ENCODE results near the gene INKA1. TPM values are rescaled to one million over a fixed set of nuclear protein-coding genes. Genes with fewer than 3 reads are reported as not detected.

Gene INKA1
- polyA plus RNA-seq, 1 donor from 2014 or later: 1.7 TPM

DNA sequence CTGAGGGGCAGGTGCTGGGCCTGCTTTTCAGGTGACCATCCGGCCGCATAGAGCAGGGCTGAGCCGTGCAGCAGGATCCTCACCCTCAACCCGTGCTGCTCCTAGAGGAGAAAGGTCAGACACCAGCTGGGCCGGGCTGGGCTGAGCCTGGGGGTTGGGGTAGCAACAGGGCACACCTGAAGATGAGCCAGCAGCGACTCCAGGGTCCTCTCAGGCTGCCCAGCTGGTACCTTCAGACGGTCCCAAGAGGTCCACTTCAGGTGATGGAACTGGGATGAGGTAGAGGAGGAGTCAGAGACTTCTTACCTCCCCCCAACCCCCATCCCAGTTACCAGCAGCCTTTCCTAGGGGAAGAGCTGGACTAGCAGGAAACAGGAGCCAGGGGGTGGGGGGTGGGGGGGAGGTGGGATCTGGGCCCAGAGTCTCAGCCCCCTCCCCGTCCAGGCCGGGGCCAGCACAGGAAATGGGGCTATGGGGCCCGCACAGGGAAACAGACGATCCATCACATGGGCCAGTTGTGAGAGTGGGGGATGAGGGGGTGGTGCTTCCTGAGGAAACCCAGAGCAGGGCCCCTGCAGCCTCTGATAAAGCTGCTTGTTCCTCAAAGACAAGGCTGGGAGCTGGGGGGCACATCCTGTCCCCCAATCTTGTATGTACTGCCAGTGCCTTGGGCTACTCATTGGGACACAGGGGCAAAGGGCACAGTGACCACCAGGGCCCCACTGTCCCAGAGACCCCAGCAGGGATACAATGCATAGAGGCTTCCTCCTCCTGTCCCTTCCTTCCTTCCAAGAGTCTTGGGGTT is 3.0 kb downstream of the INKA1 start:
- no peaks in the 10 kb centered on the region for H3K79me2 ChIP-seq (replicated peaks; ENCODE audit: insufficient read depth, low read length)
- no peak overlapping the region for H3K4me3 ChIP-seq (ENCODE audit: low read length)
- no peak overlapping the region for H2AFZ ChIP-seq (ENCODE audit: low read depth, low read length)
- TF ChIP-seq, protein P1, sequence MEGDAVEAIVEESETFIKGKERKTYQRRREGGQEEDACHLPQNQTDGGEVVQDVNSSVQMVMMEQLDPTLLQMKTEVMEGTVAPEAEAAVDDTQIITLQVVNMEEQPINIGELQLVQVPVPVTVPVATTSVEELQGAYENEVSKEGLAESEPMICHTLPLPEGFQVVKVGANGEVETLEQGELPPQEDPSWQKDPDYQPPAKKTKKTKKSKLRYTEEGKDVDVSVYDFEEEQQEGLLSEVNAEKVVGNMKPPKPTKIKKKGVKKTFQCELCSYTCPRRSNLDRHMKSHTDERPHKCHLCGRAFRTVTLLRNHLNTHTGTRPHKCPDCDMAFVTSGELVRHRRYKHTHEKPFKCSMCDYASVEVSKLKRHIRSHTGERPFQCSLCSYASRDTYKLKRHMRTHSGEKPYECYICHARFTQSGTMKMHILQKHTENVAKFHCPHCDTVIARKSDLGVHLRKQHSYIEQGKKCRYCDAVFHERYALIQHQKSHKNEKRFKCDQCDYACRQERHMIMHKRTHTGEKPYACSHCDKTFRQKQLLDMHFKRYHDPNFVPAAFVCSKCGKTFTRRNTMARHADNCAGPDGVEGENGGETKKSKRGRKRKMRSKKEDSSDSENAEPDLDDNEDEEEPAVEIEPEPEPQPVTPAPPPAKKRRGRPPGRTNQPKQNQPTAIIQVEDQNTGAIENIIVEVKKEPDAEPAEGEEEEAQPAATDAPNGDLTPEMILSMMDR (IDR thresholded peaks at IDR 0.05; ENCODE audit: poor library complexity, severe bottlenecking): no peak
- TF ChIP-seq SMC3 (conservative IDR thresholded peaks at IDR 0.05; ENCODE audit: poor library complexity) (no peak), TAF1 (IDR thresholded peaks at IDR 0.05; ENCODE audit: low read depth) (no peak), MXI1 (conservative IDR thresholded peaks at IDR 0.05; ENCODE audit: poor library complexity, severe bottlenecking) (no peak), EZH2 (IDR thresholded peaks at IDR 0.05; ENCODE audit: borderline replicate concordance, insufficient read depth, low read length, poor library complexity, severe bottlenecking) (no peak), EP300 (conservative IDR thresholded peaks at IDR 0.05; ENCODE audit: poor library complexity, severe bottlenecking) (no peak), RAD21 (conservative IDR thresholded peaks at IDR 0.05) (no peak), POLR2AphosphoS5 (IDR thresholded peaks at IDR 0.05) (no peak)
- TF ChIP-seq, protein P2, sequence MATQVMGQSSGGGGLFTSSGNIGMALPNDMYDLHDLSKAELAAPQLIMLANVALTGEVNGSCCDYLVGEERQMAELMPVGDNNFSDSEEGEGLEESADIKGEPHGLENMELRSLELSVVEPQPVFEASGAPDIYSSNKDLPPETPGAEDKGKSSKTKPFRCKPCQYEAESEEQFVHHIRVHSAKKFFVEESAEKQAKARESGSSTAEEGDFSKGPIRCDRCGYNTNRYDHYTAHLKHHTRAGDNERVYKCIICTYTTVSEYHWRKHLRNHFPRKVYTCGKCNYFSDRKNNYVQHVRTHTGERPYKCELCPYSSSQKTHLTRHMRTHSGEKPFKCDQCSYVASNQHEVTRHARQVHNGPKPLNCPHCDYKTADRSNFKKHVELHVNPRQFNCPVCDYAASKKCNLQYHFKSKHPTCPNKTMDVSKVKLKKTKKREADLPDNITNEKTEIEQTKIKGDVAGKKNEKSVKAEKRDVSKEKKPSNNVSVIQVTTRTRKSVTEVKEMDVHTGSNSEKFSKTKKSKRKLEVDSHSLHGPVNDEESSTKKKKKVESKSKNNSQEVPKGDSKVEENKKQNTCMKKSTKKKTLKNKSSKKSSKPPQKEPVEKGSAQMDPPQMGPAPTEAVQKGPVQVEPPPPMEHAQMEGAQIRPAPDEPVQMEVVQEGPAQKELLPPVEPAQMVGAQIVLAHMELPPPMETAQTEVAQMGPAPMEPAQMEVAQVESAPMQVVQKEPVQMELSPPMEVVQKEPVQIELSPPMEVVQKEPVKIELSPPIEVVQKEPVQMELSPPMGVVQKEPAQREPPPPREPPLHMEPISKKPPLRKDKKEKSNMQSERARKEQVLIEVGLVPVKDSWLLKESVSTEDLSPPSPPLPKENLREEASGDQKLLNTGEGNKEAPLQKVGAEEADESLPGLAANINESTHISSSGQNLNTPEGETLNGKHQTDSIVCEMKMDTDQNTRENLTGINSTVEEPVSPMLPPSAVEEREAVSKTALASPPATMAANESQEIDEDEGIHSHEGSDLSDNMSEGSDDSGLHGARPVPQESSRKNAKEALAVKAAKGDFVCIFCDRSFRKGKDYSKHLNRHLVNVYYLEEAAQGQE (IDR thresholded peaks at IDR 0.05; ENCODE audit: borderline replicate concordance): no peak
- H3K9me3 ChIP-seq (ENCODE audit: low read length): no peaks in the 10 kb centered on the region
- no peaks in the 10 kb centered on the region for H3F3A ChIP-seq (ENCODE audit: insufficient read depth, low read length, poor library complexity, severe bottlenecking)
- no peaks in the 10 kb centered on the region for H3K36me3 ChIP-seq (ENCODE audit: insufficient read depth, low read length)
- H3K4me2 ChIP-seq (ENCODE audit: low read length): no peak overlapping the region
- H3K27ac ChIP-seq (ENCODE audit: low read length): no peak overlapping the region
- no peaks in the 10 kb centered on the region for H3K9me2 ChIP-seq (ENCODE audit: insufficient read depth, low read length)
- H3K27me3 ChIP-seq (ENCODE audit: insufficient read depth, low read depth, low read length): peaks cover 14% of the 10 kb centered on the region
- H4K20me1 ChIP-seq (ENCODE audit: insufficient read depth): no peaks in the 10 kb centered on the region
- no peak overlapping the region for H3K9ac ChIP-seq (ENCODE audit: low read length)

DNA sequence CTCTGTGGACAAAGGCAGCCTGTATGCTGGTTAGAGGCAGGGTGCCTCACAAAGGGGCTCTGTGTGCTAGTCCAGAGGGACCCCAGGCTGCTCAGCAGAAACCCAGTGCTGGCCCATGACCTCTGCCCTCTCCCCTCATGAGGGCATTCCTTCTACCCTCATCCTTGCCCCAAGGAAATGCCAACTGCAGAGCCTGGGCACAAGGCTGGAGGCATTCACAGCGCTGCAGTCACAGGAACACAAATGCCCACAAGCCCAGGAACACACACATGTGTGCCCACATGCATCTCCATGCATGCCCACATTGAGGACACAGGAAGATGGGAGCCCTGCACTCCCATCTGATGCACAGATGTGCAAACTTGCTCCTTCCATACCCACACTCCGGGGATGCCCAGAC is 3.8 kb downstream of the INKA1 start:
- Histone ChIP-seq H3K9me2 (ENCODE audit: insufficient read depth, low read length) (no peaks in the 10 kb centered on the region), H3K4me3 (ENCODE audit: low read length) (no peak overlapping the region), H3K9me3 (ENCODE audit: low read length) (no peaks in the 10 kb centered on the region), H2AFZ (ENCODE audit: low read depth, low read length) (no peak overlapping the region), H4K20me1 (ENCODE audit: insufficient read depth) (no peaks in the 10 kb centered on the region), H3K27ac (ENCODE audit: low read length) (no peak overlapping the region), H3K36me3 (ENCODE audit: insufficient read depth, low read length) (no peaks in the 10 kb centered on the region), H3F3A (ENCODE audit: insufficient read depth, low read length, poor library complexity, severe bottlenecking) (no peaks in the 10 kb centered on the region), H3K79me2 (replicated peaks; ENCODE audit: insufficient read depth, low read length) (no peaks in the 10 kb centered on the region), H3K9ac (ENCODE audit: low read length) (no peak overlapping the region), H3K4me2 (ENCODE audit: low read length) (no peak overlapping the region), H3K27me3 (ENCODE audit: insufficient read depth, low read depth, low read length) (peaks cover 14% of the 10 kb centered on the region)
- TF ChIP-seq POLR2AphosphoS5 (IDR thresholded peaks at IDR 0.05) (no peak), MXI1 (conservative IDR thresholded peaks at IDR 0.05; ENCODE audit: poor library complexity, severe bottlenecking) (no peak), EZH2 (IDR thresholded peaks at IDR 0.05; ENCODE audit: borderline replicate concordance, insufficient read depth, low read length, poor library complexity, severe bottlenecking) (no peak), RAD21 (conservative IDR thresholded peaks at IDR 0.05) (no peak)
- TF ChIP-seq, protein P2 (IDR thresholded peaks at IDR 0.05; ENCODE audit: borderline replicate concordance): no peak
